ENCODE results near the gene SCO2.

GRCh38 chr22:50551160-50551752 is 25.9 kb upstream of the SCO2 start:
- TF ChIP-seq CTCF (conservative IDR thresholded peaks at IDR 0.05) (no peak), EZH2 (IDR thresholded peaks at IDR 0.05; ENCODE audit: low read depth) (no peak)
